HG03103 (cell line): ENCODE measurements around the gene NAA80.
A peak's percentile ranks its signal among the peaks of the same experiment; 100 is the strongest.

Experiments used
- ATAC-seq: cut with Tn5 transposase; IDR thresholded peaks from one replicate; pipeline ENCODE4 v1.9.1; 2021; ENCODE audit warnings: low read depth; ENCODE audit not compliant: unreplicated experiment

Gene NAA80

DNA sequence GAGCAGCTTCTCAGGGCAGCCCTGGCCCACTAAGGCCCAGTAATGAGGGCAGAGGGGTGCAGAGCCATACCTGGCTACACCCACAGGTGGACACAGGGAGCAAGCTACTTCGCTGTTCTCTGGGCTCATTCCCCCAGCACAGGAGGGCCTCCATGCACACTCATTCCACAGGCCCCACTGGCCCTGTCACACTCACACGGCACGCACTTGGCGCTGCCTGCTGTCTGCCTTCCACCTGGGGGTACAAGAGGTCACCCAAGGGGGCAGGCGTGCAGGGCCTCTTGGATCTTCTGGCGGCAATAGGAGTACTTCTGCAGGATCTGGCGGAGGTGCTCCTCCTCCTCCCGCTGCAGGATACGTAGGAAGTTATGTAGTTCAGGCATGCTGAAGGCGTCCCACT is 31.1 kb upstream of the NAA80 start:
- no peak for ATAC-seq

DNA sequence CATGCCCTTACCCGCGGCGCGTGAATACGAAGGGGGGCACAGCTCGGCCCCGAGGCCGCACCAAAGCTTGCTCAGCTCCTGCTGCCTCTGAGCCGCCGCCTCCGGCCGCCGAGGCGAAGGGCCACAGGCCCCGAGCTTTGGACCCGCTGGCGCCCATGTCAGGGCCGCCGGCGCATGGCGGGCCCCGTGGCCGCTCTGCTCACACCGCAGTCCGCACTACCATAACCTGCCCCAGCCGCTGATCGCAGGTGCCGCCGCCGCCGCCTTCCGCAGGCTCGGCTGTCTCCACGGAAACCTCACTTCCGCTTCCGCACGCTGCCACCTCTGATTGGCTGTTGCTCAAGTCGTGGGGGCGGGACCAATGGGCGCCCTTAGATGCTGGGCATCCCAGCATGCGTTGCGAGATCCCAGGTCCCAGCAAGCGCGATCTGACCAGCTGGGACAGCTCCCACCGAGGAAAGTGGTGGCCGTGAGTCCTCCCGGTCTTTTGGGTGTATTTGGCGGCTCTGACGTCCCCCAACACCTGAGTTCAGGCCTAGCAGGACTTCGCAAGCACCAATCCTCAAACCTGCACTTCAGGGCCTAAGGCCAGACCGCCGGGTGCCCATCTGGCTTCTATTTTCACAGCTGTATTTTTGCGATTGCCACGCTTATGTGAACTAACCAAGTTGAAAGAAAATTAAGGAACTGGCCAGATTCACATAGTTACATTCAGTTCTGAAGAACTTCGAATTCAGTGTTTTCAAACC is 28.9 kb upstream of the NAA80 start, which contains the start of gene TUSC2:
Gene TUSC2 (minus strand): TSS at position 281 of the 749 bp plus-strand sequence. CDS start 124 bp downstream, at position 157.
- ATAC-seq = peak; percentile 84

DNA sequence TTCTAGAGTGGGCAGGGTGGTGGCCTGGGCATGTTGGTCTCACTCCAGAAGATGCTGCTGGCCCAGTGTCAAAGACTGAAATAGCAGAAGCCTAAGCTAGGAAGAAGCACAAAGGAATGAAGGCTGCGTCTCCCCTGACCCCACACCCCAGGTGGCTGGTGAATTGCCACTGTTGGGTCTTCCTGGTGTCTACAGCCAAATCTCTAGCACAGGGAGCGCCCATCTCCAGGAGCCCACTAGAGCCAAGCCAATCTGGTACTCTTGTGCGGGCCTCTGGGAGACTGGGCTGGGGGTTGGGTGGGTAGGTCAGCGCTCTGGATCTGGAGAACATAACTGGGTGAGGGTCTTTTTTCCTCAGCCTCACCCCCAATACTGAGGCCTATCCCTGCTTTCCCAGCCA is 27.9 kb upstream of the NAA80 start:
- no peak for ATAC-seq

DNA sequence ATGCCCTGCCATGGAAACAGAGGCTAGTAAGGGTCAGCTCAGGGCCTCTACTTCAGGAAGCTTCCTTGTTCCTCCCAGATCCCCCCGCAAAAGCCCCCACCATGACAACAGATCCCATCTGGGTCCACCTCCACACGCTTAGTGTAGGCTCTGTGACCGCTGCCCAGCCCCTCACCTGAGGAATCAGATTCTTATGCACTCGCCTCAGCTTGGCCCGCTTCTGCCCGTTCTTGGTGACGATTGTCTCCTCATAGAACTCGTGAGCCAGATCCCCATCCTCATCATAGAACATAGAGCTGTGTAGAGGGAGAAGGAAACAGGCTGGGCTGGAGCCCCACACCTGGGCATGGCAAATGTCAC is 27.0 kb upstream of the NAA80 start:
- ATAC-seq = no peak

DNA sequence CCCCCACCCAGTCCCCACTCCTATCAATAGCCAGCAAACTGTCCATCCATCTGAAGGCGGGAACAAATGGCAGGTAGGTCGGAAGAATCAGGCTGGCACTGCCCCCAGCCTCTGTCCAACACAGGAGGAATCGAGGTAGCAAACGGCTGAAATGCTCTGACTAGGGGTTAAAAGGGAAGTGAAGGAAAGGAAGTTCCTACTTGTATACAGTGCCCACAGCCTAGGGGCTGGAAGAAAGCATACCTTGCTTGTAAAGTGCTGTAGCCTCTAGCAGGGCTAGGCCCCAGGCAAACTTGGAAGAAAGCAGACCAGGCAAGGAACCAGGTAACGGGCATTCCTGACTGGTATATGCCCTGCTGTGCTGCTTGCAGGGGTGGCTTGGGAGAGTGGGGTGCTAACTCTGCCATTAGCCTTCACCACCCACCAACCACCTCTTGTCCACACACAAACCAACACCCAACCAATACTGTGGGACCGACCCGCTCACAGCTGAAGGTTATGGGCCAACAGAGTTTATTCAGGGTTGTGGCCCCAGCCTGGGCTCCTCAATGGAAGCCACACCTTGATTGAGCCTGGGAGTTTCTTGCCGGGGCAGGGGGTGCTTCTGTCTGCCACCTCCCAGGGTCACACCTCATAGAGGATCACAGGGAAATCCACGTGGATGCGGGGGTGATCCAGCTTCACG is 26.4 kb upstream of the NAA80 start:
- ATAC-seq = no peak

DNA sequence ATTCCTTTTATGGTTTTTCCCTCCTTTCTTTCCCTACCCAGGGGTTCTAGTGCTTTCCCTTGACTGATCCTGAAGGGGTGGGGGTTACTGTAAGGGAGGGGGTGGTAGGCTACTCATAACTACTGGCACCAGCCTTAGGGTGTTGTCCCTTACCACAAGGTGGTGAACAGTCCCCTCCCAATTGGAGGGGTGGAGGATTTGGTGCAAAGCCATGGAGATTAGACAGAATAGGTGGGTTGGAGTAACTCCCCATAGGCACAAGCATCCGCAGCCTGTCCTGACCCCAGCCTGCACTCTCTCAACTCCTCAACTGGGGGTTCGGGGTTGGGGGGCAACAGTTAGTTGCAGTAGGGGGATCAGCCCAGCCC is 25.9 kb upstream of the NAA80 start:
- ATAC-seq = no peak

DNA sequence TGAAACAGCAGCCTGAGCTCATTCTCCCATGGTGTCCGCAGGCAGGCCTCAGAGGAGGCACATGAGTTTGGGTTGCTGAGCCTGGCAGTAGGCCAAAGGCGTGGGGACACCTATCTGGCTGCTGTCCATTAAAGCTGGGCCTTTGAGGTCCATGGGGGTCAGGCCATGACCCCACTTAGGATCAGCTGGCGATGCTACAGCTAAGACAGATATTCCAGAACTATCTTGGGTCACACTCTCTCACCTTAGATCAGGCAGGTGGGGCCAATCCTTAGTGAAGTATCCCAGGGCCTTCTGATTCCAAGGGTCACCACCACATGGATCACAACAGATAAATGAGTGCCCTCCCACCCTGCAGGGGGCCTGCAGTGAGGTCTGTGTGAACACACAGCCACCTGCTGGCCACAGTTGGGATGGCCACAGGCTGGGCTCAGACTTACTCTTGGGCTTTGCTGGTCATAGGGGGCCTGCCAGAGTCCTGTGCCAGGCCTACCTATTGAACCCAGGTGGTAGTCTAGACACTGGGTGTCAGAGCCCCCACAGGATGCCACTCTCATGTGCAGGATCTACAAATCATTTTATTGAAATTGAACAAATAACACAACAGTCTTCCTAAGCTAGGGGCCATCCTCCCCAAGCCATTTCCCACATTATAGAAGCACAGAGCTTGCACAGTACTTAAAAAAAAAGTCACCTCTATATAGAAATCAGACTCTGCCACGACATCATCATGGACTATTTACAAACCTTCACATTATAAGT is 25.3 kb upstream of the NAA80 start:
- ATAC-seq = no peak

DNA sequence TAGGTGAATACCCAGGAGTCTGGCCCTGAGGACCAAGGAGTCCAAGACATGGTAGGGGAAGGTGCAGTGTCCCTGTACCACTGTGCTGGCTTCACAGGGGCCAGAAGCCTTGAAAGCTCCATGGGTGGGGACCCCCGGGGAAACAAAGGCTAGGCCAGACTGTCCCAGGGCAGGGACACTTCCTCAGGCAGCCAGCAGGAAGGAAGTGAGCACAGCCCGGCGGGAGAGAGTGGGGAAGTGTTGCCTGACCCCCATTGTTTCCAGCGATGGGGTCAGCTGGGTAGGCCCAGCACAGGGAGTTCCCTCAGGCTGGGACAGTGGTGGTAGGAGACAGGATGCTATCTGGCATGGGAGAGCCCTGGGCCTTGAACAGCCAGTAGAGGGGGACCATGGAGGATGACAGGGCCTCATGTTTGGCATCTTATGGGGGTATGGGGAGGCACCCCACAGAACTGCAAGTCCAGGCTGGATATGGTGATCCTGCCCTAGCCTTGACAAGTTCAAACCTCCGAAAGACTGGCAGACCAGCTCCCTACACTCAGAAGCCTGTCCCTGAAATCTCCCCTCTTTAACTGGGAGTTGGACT is 24.5 kb upstream of the NAA80 start:
- no peak for ATAC-seq

DNA sequence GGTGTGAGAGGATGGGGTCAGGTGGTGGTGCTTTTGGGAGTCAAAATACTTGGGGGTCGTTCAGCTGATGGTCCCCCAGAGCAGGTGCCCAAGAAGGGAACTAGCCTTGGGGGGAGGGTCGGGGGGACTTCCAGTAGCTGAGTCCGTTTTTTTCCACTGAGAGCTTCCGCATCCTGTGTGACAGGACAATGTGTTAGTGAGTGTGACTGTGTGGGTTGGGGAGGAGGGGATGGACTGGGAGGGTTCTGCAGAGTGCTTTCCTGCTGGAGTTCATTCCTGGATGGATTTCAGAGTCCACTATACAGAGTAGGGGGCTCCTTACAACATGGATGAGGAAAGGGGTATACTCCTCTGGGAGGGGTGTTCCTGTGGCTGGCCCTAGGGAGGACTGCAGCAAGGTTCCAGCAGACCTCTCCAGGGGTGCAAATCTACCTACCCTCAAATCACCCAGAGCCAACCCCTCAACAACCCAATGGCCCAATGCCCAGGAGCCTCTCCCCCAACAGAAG is 23.9 kb upstream of the NAA80 start:
- no peak for ATAC-seq

DNA sequence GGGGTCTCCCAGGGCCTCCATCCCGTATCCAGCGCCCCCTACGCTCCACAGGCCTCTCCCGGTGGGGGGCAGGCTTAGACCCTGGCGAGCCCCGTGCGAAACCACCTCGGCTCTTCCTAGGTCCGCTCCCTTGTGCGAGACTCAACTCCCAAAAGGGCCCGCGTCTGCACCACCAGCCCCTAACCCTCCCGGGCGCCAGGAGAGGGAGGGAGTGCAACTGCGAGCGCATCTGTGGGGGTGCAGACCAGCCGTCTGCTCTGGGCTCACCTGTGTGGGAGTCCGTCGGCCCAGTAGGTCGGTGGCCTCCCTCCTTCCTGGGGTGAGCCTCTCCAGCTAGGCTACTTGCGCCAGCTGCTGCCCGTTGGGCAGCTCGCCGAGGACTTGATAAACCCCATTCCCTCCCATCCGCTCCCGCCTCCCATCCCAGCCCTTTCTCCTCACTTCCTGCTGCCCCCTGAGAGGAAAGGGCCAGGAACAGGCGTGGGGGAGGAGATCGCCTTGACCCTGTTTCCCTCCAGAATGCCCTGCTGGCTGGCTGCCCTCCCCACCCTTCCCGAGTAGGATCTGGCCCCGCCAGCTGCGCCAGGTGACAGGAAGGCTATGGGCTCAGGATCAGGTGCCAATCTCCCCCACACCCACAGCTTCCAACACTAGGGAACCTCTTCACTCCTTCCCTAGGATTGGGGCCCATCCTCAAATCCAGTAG is 23.3 kb upstream of the NAA80 start, which contains the start of gene HYAL2:
Gene HYAL2 (minus strand): TSS at position 360 of the 706 bp plus-strand sequence. CDS start 2,256 bp downstream, outside the sequence.
- ATAC-seq = no peak

DNA sequence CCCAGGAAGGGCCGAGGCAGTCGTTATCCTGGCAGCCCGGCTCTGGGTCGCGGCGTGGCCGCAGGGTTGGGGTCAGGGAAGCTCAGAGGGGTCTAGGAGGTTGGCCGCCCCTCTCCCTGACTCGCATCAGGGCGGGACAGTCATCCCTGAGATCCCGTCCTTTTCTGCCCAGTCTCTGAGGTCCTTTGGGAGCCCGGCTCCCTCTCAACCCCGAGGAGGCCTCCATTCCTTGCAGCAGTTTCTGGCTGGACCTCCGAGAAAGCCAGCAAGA is 22.8 kb upstream of the NAA80 start:
- ATAC-seq = no peak

DNA sequence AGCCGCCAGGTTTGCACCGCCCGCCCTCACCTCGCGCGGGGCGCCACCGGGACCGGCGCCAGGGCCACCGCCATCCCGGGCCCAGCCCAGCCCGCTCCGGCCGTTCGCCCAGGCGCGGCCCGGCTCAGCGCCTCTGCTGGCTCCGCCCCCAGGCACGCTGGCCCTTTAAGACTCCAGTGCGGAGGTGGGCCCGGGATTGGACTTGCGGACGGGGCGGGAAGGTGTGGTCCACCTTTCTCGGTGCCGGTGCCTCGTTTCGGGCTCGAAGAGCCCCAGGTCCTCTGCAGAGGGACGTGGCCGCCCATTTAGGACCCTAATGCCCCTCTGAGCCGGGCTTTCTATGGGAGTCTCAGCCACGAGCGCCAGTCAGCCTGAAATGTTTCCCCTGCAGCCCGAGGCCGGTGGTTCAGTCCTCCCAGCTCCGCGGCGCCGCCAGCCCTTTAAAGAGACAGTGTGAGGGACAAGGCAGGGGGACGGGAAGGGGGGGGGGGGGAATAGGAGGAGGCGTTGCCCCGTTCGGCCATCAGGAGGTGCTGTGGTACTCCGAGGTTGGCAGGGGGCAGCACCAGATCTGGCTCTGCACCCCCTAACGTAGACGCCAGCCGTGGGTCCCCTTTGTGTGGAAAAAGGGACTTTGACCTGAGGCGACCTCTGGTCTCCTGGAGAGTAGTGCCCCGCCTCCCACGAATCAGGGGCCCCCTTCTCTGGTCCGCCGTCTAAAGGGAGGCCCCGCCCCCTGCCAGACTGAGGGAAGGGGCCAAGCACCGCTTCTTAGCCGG is 22.3 kb upstream of the NAA80 start:
- ATAC-seq = peak; percentile 70

DNA sequence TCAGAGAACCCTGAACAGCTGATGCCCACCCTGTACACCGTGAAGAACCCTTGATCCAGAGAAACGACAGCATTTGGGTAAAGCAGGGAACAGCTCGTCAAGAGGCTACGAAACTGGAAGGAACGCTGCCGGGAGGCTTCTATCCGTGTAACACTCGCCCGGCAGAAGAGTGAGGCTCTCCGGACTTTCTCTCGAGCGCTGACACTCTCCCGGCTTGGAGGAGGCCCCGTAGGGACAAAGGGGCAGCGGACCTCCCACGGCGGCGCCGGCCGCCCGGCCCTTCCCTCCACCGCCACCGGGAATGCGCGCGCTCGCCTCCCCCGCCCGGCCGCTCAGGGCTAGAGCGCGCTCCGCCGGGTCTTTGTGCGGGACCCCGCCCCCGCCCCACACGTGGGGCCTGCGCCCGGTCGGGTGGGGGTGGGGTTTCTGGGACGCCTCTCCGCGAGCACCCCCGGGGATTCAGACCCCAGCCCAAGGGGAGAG is 21.7 kb upstream of the NAA80 start:
- peak; percentile 29 for ATAC-seq

DNA sequence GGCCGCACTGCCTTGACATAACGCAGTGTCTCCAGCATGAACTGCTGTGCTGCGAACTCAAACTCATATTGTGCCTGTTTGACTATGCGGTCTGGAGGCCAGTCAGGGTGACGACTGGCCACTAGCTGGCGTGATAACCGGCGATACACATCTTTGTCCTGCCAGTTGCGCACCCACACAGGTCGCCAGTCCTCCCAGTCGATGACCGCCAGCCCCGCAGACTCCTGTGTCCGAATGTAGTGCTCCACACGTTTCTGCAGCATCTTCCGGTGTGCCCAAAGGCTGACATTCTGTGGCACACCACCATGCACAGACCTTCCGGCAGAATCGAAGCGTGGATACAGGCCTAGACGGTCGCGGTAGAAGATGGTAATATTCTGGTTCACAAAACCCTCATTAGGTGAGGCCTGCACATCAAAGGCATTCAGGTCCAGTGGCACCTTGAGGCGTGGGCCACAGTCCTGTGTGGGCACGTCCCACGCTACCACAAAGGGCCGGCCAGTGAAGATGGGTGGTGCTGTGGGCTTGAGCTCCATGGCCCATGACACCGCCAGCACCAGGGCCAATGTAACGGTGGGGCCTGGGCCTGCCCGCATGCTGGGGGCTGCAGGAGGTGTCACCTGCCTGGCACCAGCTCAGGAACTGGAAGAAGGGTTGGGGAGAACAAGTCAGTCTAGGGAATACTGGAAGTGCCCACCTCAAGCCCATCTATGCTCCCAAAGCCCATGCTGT is 20.9 kb upstream of the NAA80 start:
- no peak for ATAC-seq

DNA sequence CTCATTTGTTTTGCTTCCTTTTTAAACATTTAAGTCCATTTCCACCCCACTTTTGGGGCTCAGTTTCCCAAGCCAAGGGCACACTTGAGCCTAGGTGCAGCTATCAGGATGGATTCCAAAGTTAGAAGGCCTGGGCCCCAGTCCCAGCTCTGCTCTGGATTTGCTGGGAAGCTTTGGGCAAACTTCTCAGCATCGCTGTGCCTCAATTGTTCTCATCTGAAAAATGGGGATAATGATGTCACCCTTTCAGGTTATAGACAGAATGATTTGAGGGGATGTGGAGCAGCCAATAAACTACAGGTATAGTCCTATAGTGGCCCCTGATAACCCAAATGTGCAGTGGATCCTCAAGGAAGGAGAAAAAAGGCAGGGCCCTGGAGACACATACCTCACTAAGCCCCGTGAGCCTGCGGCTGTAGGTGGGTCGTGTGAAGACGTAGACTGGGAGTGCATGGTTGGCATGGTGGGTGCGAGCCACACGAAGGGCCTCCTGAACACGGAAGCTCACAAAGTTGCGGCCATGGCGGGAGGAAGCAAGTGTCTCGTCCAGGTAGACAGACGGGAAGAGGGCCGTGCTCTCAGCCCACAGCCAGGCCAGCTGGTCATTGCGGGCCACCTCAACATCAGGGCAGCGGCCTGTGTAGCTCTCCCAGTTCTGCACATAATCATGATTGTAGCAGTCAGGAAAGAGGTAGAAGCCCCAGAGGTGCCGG is 20.1 kb upstream of the NAA80 start:
- ATAC-seq = no peak

DNA sequence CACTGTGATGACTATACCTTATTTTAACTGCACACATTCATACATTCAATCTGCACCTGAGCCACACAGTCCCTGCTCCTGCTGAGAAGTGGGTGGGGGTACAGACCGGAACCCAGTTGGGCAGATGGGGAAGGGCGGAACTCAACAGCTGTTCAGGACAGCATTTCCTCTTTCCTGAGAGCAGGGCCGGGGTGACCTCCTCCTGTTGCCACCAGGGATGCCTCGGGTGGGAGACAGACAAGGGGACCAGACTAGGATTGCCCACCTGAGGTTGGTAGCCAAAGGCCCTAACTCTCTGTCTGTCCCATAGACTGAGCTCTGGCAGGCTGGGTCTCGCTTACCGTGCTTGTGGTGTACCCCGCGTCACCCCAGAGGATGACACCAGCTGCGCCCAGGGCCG is 19.4 kb upstream of the NAA80 start:
- no peak for ATAC-seq

DNA sequence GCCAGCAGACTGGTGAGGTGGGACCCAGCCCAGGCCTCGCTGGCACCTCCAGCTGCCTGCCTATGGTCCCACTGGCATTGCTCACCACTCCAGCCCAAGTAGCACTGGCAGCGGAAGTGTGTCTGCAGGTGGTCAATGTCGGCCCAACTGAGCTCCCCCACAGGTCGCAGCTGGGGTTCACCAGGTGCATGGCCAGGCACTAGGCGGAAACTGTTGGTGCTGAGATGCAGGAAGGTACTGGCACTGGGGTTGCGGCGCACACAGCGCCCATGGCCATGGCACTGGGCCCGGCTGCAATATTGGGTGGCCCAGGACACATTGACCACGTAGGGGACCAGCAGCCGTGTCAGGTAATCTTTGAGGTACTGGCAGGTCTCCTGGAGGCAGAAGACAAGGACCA is 19.0 kb upstream of the NAA80 start:
- ATAC-seq = no peak

DNA sequence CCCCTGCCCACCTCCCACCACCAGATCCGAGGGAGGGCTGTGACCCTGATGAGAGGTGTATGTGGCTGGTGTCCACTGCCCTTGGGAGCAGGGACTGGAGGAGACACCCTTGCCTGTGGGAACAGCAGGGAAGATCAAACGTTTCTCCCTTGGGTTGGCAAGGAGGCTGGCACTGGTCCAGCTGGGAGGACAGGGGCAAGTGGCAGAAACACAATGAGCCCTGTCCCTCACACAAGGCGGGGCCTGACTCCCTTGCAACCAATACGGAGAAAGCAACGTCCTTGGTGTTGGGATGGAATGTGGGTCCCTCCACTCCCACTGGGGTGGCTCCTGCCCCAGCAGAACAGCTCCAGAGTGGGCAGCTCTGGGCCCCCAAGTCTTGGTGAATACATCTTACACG is 18.1 kb upstream of the NAA80 start:
- no peak for ATAC-seq
